Fibroblast of mammary gland (primary cell): ENCODE results near the gene REM2.
A peak's percentile ranks its signal among the peaks of the same experiment; 100 is the strongest.

Experiments
- DNase-seq: peaks from one replicate; pipeline ENCODE4 v3.0.0-alpha.2; 2010; ENCODE audit warnings: low read depth
- H3K4me3 ChIP-seq: 2 replicates; pipeline ENCODE4 v1.5.1; 2011; ENCODE audit warnings: low read depth, mild to moderate bottlenecking, low read length, moderate library complexity; ENCODE audit not compliant: control insufficient read depth
- CTCF ChIP-seq: conservative IDR thresholded peaks from 2 replicates; pipeline ENCODE4 v1.5.1; 2011; ENCODE audit warnings: low read depth, low read length, inconsistent platforms; ENCODE audit not compliant: control insufficient read depth, insufficient read depth

Gene REM2

GRCh38 chr14:22925513-22925912, 42.5 kb downstream of the REM2 start:
- no peak overlapping the region for H3K4me3 ChIP-seq
- no peak for DNase-seq

GRCh38 chr14:22926316-22926715, 43.3 kb downstream of the REM2 start:
- no peak for DNase-seq
- no peak for TF ChIP-seq CTCF
- no peak overlapping the region for H3K4me3 ChIP-seq

More at GRCh38 chr14:22925513-22925912, 42.5 kb downstream of the REM2 start:
- no peak for TF ChIP-seq CTCF

- no peak for DNase-seq
- H3K4me3 ChIP-seq, result peak overlapping the region; percentile 100
- no peak for TF ChIP-seq CTCF
Measured at GRCh38 chr14:22928237-22929103, 45.4 kb downstream of the REM2 start.

- TF ChIP-seq CTCF, result no peak
- DNase-seq, result peak; percentile 100
- peak within 1 kb of the TSS; percentile 100 for H3K4me3 ChIP-seq
Measured at GRCh38 chr14:22929104-22929960, 46.3 kb downstream of the REM2 start, which contains the start of gene PRMT5. Gene PRMT5, minus strand, starts transcription at chr14:22929376. Its CDS starts 15 bp downstream, at chr14:22929361.

GRCh38 chr14:22929961-22930364, 46.9 kb downstream of the REM2 start:
- peak overlapping the region; percentile 66 for H3K4me3 ChIP-seq
- DNase-seq, result peak; percentile 9
- no peak for TF ChIP-seq CTCF

- DNase-seq, result no peak
- no peak for TF ChIP-seq CTCF
- no peak overlapping the region for H3K4me3 ChIP-seq
Measured at GRCh38 chr14:22932146-22932545, 49.1 kb downstream of the REM2 start.
